Stimulated activated CD8-positive, alpha-beta memory T cell treated with anti-CD3 and anti-CD28 coated beads, Interleukin-4, amount 100 ng/mL, for 48 hours (primary cell): ENCODE results near the gene NTM.
"Not testable (repeated sequence)": the region's sequence is repeated elsewhere in the genome, so short reads cannot be mapped to it uniquely, and the experiment has no call there.

ENCODE experiments used
- DNase-seq: peaks from one replicate; pipeline ENCODE4 v3.0.0-alpha.2; 2020

NTM gene

GRCh38 chr11:131904756-131905155, 534.3 kb downstream of the NTM start:
- no peak for DNase-seq

DNA sequence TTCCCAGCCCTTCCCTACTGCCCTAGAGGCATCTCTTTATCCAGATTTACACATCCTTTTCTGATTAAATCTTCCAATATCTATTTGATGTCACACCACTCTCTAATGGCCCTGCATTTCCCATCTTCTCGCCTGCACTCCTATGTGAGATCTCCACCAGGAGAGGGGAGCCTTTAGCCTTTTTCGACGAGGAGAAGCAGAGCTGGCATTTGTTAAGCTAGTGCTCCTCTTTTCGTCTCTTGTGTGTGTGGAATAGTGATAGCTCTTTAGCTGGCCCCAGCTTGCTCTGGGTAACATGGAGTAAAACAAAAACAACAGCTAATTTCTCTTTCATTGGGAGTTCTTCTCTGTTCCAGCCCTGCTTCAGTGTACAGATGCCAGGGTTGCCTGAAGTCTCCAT, 536.5 kb downstream of the NTM start:
- no peak for DNase-seq

DNA sequence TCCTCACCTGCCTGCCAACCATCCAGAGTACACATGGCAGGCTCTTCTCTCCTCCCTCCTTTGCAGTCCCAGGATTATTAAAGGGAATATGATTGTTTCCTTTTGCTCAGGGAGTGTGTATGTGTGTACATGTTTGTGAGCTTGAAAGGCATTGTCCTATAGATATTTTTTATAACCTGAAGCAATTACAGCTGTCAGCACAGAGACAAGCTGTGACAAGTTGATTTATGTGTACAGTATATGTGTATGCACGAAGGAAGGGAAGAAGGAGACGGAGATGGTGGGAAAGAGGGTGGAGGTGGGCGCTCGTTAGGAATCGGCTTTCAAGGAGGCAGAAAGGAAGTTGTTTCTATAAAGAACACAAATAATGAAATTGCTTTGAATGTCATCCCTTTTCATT, 537.0 kb downstream of the NTM start:
- no peak for DNase-seq

DNA sequence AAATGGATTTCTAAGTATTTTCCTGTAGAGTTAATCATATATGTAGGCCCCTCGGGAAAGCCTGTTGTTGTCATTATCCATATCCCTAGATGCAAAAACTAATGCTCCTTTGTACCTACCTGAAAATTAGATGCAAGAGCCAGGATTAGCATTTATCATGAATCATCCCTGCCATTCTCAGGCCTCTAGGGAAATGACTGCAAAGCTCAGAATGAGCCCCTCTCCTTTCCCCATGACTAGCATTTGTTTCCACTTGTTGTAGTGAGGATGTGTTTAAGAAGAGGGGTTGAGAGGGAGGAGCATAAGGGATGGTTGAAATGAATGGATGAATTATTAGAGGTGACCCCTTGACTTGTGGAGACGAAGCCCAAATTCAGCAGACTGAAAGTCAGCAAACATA, 537.9 kb downstream of the NTM start:
- no peak for DNase-seq

- DNase-seq, result no peak
Observed at GRCh38 chr11:131909426-131910177, 539.2 kb downstream of the NTM start.

- no peak for DNase-seq
Observed at GRCh38 chr11:131910178-131910522, 539.7 kb downstream of the NTM start.

DNA sequence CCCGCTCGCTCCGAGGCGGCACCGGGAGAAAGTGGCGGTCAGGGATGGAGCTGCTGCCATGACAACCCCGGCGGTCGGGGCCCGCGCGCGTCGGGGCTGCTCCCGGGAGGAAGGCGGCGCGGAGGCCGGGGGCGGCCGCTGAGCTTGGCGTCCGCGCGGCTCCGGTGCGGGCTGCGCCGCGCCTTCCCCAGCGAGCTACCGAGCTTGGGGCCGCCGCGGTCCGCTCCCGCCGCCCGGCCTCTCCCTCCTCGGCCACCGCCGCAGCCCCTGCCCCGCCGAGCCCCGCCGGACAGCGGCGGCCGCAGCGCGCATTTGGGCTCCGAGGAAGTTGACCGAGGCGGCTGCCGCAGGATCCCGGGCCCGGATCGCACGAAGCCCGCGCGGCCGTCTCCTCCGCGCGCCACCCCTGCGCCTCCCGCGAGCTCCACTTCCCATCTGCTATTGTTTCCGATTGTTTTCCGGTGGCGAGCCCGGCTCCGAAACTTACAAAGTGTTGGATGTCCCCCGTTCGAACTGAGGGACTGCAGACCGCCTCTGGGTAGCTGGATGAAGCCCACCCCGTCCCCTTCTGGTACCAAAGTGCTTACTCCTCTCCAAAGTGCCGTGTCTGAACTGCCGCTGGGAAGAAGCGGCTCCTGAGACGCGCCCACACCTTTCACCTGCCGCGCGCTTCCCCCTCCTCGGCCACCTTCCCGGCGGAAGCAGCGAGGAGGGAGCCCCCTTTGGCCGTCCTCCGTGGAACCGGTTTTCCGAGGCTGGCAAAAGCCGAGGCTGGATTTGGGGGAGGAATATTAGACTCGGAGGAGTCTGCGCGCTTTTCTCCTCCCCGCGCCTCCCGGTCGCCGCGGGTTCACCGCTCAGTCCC, 540.3 kb downstream of the NTM start:
- DNase-seq, result no peak

DNA sequence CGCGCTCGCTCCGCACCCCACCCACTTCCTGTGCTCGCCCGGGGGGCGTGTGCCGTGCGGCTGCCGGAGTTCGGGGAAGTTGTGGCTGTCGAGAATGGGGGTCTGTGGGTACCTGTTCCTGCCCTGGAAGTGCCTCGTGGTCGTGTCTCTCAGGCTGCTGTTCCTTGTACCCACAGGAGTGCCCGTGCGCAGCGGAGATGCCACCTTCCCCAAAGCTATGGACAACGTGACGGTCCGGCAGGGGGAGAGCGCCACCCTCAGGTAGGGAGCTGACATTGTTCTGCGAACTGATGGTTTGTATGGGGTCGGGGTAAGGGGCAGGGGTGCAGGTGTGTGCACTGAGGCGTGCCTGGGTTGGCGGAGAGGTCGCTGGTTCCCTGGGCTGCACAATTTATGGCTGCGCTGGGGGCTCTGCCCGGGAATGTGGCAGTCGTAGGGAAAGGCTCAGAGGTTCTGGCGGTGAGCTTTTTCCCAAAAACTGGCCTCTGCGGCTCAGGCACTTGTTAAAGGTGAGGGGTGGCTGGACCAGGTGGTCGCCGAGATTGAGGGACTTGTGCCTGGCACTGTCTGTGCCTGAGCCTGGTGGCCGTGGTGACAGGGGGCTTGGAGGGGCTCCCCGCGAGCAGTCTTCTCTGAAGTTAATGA, 541.1 kb downstream of the NTM start:
- not testable (repeated sequence) for DNase-seq

DNA sequence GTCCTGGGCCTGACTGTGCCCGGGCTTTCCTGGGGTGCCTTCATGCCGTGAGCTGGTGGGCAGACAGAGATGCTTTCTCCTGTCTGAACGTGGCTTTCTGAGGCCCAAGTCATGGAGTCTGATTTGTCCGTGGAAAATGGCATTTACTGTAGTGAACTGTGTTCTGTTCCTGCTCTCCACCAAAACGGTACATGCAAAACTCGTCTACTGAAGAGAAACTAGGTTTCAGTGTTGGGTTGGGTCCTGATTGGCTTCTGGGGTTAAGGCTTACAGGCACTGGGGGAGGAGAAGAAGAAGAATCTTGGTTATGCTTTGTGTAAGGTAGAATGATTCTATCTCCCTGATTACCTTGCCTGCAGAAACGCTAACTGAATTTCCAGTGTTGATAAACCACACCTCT, 541.7 kb downstream of the NTM start:
- no peak for DNase-seq

- DNase-seq, result no peak
Observed at GRCh38 chr11:131913267-131913666, 542.9 kb downstream of the NTM start.

DNA sequence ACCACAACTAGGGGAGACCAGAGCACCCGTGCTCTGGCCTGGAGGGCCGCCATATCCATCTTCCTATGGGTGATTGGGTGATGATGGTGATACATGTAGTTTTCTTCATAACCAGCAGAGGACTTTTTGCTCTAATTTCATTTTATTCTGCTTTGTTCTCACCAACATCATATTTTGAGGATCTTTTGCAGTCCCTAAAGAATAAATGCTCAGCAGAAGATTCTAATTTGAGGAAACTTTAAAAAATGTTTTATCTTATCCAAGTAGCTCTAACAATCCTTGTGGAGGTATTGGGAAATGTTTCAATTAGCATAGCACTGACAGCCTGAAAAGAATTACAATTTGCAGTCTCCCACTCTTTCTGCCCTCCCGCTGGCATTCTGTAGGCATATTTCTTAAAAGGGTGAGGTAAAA, 544.0 kb downstream of the NTM start:
- no peak for DNase-seq

DNA sequence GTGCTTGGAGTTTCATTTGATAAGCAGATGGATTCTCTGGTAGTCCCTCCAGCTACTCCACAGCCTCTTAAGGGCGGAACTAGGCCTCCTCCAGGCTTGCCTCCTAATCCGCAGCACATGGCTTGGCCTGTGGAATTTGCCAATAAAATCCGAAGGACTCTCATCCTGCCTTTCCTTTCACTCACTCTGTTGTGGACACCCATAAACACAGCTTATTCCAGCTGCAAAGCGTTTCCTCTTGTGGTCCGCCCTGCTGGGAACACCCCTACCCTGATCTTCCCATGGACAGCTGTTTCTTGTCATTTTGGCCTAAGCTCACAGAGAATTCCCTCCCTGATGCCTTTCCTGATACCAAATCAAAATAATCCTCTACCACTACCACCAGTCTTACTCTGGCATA, 546.2 kb downstream of the NTM start:
- no peak for DNase-seq

GRCh38 chr11:131917634-131918384, 547.4 kb downstream of the NTM start:
- DNase-seq, result no peak

- DNase-seq, result no peak
Observed at GRCh38 chr11:131918663-131919062, 548.2 kb downstream of the NTM start.

GRCh38 chr11:131922220-131922619, 551.8 kb downstream of the NTM start:
- no peak for DNase-seq

- DNase-seq, result no peak
Observed at GRCh38 chr11:131923309-131923708, 552.9 kb downstream of the NTM start.

DNA sequence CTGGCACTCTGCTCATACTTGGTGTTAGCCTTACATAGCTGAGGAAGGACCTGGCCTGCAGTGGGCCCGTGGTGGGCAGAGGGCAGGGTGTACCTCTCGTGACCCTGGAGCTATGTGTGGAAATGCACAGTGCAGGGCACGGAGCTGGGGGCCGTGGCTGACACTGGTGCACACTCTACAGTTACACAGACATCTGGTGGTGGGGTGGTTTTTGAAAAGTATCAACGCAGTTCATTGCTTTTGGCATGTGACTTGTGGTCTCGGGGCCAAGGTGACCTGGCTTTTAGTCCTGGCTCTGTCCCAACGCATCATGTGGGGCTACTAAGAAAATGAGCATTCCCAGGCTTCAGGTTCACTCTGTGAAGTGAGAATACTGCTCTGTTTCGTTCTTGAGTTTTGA, 553.6 kb downstream of the NTM start:
- no peak for DNase-seq

- DNase-seq, result no peak
Observed at GRCh38 chr11:131924457-131925201, 554.2 kb downstream of the NTM start.

DNA sequence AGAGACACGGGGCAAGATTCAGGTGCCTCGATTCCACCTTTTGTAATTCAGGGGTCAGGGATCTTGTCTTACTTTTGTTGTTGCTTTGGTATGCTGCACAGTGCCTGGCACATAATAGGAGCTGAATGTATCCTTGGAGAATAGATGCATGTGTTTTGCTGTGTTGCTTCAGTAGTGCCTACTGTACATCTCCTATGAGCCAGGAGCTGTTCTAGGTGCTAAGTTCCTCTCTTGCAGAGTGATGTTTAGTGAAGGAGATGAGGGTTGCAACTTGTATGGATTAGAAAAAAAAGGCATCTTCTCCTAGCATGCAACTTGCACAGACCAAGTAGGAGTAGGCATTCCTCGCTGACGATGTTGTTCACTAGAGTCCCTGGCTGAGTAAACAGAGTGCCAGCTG, 555.4 kb downstream of the NTM start:
- no peak for DNase-seq

- no peak for DNase-seq
Observed at GRCh38 chr11:131928992-131929391, 558.6 kb downstream of the NTM start.

DNA sequence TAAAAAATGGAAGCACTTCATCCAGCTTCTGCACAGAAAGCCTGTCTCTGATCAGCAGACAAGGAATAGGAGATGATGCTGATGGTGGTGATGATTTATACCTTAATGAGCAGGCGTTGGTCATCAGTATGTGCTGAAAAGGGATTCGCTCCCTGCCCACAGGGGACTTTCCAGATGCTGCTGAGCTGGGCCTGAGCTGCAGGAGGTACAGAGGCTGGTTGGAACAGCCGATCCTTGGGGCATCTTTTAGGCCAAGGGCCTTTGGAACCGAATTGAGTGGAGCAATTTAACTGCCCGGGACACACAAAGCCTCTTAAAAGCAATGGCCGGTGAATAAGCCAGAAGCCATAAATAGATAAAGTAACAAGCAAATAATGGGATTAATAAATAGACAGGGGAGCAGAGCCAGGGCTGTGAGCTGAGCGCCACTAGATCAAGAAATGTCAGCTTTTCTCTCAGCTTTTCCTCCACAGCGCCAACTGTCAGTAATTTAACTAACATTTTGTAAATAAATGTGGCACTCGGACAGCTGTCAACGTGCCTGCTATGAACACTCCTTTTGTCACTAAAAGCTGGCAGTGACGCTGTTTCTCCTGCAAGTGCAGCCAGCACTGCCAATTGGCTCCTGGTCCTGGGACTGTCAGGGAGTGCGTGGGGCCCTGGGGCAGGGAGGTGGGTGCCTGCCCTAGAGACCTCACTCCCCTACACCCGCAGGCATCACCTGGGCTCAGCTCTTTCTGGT, 562.3 kb downstream of the NTM start:
- no peak for DNase-seq

DNA sequence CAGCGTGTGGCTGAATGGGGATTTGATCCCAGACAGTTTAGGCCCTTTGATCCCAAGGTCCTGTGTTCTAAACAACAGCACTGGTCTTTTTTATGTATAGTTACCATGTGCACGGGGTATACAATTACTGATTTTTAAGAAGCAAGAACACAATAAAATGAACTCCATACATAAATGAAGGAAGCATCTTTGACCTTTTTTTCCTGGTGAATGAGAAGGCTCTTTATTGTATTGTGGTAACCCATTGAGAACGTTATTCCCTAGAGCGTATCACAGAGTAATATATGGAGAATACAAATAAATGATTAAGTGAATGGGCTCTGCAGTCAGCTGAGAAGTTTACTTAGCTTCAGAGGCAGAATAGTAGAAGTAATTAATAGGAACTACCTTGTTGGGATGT, 563.6 kb downstream of the NTM start:
- no peak for DNase-seq
